HepG2 (cell line): ENCODE data around the gene FBH1.

Experiments used
- EZH2 ChIP-seq: conservative IDR thresholded peaks from 2 replicates; pipeline ENCODE4 v1.6.1; 2012; ENCODE audit warnings: mild to moderate bottlenecking, low read depth, low read length, moderate library complexity
- KDM6A ChIP-seq: IDR thresholded peaks from 2 replicates; pipeline ENCODE4 v1.6.1; 2016; ENCODE audit warnings: low read depth
- MTF2 ChIP-seq: sonication (generic); formaldehyde crosslinking; IDR thresholded peaks from 2 replicates; pipeline ENCODE4 v1.5.0; 2020; ENCODE audit warnings: missing genetic modification reagents, borderline replicate concordance
- POLR2AphosphoS2 ChIP-seq: IDR thresholded peaks from 2 replicates; pipeline ENCODE4 v1.6.1; 2011; ENCODE audit warnings: low read depth, low read length, improper control_type of control experiment
- TF ChIP-seq, protein P1 (sequence below): sonication (generic); formaldehyde crosslinking; IDR thresholded peaks from 2 replicates; pipeline ENCODE4 v1.8.1; 2022; ENCODE audit warnings: mild to moderate bottlenecking, missing genetic modification reagents
- TF ChIP-seq, protein P2 (sequence below): sonication (generic); formaldehyde crosslinking; IDR thresholded peaks from 2 replicates; pipeline ENCODE4 v1.5.0; 2020; ENCODE audit warnings: mild to moderate bottlenecking, missing genetic modification reagents, moderate library complexity
- TF ChIP-seq, protein P3 (sequence below): IDR thresholded peaks from 2 replicates; pipeline ENCODE4 v1.6.1; 2012; ENCODE audit warnings: low read length, improper control_type of control experiment
- TF ChIP-seq, protein P4 (sequence below): sonication (generic); formaldehyde crosslinking; IDR thresholded peaks from 2 replicates; pipeline ENCODE4 v1.9.0; 2022; ENCODE audit warnings: low read depth, missing genetic modification reagents

DNA sequence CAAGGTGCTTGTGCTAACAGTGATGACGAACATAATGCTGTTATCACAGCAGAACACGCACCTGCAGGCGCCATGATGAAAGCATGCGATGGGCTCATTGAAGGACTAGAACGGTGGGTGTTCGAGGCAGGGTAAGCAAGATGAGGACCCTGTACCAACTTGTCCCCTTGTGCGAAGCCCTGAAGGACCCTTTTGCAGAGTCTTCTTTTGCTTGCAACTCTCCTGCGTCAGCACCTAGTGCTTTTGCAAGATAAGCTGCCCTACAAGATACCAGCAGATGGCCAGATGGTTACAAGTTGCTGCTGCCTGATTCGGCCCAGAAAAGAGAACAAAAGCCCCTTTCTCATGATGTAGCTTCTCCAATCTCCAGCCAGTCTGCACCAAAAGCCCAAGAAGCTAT lies 91.5 kb downstream of the FBH1 start:
- TF ChIP-seq, protein P1, sequence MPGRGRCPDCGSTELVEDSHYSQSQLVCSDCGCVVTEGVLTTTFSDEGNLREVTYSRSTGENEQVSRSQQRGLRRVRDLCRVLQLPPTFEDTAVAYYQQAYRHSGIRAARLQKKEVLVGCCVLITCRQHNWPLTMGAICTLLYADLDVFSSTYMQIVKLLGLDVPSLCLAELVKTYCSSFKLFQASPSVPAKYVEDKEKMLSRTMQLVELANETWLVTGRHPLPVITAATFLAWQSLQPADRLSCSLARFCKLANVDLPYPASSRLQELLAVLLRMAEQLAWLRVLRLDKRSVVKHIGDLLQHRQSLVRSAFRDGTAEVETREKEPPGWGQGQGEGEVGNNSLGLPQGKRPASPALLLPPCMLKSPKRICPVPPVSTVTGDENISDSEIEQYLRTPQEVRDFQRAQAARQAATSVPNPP (CRISPR knock-in tag), result no peak
- TF ChIP-seq MTF2 (CRISPR knock-in tag) (no peak), EZH2 (no peak), POLR2AphosphoS2 (no peak), KDM6A (CRISPR knock-in tag) (no peak)
- TF ChIP-seq, protein P2, sequence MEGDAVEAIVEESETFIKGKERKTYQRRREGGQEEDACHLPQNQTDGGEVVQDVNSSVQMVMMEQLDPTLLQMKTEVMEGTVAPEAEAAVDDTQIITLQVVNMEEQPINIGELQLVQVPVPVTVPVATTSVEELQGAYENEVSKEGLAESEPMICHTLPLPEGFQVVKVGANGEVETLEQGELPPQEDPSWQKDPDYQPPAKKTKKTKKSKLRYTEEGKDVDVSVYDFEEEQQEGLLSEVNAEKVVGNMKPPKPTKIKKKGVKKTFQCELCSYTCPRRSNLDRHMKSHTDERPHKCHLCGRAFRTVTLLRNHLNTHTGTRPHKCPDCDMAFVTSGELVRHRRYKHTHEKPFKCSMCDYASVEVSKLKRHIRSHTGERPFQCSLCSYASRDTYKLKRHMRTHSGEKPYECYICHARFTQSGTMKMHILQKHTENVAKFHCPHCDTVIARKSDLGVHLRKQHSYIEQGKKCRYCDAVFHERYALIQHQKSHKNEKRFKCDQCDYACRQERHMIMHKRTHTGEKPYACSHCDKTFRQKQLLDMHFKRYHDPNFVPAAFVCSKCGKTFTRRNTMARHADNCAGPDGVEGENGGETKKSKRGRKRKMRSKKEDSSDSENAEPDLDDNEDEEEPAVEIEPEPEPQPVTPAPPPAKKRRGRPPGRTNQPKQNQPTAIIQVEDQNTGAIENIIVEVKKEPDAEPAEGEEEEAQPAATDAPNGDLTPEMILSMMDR (CRISPR knock-in tag), result no peak
- TF ChIP-seq, protein P3, sequence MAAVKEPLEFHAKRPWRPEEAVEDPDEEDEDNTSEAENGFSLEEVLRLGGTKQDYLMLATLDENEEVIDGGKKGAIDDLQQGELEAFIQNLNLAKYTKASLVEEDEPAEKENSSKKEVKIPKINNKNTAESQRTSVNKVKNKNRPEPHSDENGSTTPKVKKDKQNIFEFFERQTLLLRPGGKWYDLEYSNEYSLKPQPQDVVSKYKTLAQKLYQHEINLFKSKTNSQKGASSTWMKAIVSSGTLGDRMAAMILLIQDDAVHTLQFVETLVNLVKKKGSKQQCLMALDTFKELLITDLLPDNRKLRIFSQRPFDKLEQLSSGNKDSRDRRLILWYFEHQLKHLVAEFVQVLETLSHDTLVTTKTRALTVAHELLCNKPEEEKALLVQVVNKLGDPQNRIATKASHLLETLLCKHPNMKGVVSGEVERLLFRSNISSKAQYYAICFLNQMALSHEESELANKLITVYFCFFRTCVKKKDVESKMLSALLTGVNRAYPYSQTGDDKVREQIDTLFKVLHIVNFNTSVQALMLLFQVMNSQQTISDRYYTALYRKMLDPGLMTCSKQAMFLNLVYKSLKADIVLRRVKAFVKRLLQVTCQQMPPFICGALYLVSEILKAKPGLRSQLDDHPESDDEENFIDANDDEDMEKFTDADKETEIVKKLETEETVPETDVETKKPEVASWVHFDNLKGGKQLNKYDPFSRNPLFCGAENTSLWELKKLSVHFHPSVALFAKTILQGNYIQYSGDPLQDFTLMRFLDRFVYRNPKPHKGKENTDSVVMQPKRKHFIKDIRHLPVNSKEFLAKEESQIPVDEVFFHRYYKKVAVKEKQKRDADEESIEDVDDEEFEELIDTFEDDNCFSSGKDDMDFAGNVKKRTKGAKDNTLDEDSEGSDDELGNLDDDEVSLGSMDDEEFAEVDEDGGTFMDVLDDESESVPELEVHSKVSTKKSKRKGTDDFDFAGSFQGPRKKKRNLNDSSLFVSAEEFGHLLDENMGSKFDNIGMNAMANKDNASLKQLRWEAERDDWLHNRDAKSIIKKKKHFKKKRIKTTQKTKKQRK, result no peak
- TF ChIP-seq, protein P4, sequence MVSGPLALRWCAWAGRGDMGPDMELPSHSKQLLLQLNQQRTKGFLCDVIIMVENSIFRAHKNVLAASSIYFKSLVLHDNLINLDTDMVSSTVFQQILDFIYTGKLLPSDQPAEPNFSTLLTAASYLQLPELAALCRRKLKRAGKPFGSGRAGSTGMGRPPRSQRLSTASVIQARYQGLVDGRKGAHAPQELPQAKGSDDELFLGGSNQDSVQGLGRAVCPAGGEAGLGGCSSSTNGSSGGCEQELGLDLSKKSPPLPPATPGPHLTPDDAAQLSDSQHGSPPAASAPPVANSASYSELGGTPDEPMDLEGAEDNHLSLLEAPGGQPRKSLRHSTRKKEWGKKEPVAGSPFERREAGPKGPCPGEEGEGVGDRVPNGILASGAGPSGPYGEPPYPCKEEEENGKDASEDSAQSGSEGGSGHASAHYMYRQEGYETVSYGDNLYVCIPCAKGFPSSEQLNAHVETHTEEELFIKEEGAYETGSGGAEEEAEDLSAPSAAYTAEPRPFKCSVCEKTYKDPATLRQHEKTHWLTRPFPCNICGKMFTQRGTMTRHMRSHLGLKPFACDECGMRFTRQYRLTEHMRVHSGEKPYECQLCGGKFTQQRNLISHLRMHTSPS (CRISPR knock-in tag), result no peak
